Kidney glomerular epithelial cell (primary cell): Measurements from ENCODE around the gene PRR11.
A peak's percentile ranks its signal among the peaks of the same experiment; 100 is the strongest.
"Not testable (repeated sequence)": the region's sequence is repeated elsewhere in the genome, so short reads cannot be mapped to it uniquely, and the experiment has no call there.

Source experiments
- DNase-seq: peaks from one replicate; lab custom pipeline; 2025; lab: John Stamatoyannopoulos, UW

Gene PRR11

DNA sequence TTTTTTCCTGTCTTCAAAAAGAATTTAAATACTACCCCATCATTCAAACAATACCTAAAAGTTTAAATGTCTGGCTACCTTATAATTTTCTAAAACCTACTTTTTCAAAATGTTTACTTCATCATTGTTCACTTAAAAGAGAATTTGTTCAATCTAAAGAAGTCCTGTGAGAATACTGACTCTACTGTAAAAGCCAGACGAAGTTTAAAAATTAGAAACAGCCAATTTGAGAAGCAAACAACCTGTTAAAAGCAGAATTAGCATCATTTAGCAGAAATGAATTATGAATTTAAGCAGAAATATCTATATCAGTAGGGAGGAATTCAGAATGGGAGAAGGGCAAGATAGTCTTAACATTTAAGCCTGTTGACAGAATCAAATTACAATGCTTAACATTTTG lies 2.6 kb upstream of the PRR11 start:
- DNase-seq = no peak

DNA sequence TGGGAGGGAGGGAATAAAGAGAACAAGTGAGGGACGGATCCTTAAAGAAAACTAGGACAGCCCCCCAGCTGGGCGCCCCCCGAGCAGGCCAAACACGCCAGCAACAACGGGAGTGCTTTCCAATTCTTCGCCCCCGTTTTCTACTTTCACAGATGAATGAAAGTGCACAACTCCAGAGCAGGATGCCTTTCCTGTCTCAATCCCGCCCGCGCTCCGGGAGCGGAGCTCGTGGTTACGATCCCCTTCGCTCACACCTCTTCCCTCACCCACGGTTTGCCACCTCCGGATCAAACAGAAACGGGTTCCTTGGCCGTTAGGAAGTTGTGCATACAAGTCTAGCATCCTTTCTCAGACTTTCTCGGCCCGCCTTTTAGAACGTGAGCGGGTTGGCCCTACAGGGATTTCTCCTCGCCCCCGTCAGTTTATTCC lies 1.2 kb upstream of the PRR11 start:
- DNase-seq = peak; percentile 64

- peak; percentile 100 for DNase-seq
Observed at GRCh38 chr17:59154721-59155438, 666 bp upstream of the PRR11 start, which contains the start of gene SKA2. SKA2 (minus strand) TSS chr17:59155186; CDS start chr17:59155163, 23 bp downstream.

DNA sequence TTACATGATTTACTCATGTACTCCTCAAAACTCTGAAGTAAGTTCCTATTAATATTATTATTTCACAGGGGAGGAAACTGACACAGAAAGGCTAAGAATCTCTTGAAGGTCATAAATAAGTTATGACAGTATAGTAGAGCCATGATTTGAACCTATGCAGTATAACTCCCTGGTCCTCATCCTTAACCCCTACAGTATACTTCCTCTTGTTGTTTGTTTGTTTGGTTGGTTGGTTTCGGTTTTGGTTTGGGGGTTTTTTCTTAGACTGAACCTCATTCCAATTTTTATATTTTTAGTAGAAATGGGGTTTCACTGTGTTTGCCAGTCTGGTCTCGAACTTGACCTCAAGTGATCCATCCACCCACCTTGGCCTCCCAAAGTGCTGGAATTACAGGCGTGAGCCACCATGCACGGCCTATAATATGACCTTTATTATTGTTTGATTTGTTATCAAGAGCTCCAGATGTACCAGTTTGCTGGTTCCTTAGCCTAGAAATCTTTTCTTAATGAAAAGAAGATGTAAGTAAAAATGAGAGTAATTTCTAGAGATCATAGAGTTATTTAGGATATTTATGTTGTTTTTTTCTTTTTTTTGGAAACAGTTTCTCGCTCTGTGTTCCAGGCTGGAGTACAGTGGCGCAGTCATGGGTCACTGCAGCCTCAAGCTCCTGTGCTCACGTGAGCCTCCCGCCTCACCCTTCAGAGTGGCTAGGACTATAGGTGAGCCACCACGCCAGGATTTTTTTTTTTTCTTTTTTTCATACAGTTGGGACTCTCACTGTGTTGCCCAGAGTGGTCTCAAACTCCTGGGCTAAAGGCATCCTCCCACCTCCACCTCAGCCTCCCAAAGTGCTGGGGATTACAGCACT lies 4.8 kb downstream of the PRR11 start:
- no peak for DNase-seq

- DNase-seq = no peak
Observed at GRCh38 chr17:59161477-59161876, 5.9 kb downstream of the PRR11 start.

- DNase-seq = peak; percentile 59
Observed at GRCh38 chr17:59165933-59166342, 10.4 kb downstream of the PRR11 start.

DNA sequence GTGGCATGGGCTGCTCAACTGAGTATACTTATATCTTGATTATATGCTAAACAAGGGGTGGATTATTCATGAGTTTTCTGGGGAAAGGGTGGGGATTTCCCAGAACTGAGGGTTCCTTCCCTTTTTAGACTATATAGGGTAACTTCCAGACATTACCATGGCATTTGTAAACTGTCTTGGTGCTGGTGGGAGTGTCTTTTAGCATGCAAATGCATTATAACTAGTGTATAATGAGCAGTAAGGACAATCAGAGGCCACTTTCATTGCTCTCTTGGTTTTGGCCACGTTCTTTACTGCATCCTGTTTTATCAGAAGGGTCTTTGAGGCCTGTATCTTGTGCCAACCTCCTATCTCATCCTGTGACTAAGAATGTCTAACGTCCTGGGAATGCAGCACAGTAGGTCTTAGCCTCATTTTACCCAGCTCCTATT lies 12.0 kb downstream of the PRR11 start:
- DNase-seq = no peak

DNA sequence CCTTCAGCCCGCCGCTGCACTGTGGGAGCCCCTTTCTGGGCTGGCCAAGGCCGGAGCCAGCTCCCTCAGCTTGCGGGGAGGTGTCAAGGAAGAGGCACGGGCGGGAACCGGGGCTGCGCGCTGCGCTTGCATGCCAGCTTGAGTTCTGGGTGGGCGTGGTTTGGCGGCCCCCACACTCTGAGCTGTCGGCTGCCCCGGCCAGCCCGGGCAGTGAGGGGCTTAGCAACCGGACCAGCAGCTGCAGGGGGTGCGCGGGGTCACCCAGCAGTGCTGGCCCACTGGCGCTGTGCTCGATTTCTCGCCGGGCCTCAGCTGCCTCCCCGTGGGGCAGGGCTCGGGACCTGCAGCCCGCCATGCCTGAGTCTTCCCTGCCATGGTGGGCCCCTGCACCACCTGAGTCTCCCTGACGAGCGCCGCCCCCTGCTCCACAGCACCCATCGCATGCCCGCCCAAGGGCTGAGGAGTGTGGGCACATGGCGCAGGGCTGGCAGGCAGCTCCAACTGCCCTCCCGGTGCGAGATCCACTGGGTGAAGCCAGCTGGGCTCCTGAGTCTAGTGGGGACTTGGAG lies 17.0 kb downstream of the PRR11 start:
- DNase-seq = no peak

DNA sequence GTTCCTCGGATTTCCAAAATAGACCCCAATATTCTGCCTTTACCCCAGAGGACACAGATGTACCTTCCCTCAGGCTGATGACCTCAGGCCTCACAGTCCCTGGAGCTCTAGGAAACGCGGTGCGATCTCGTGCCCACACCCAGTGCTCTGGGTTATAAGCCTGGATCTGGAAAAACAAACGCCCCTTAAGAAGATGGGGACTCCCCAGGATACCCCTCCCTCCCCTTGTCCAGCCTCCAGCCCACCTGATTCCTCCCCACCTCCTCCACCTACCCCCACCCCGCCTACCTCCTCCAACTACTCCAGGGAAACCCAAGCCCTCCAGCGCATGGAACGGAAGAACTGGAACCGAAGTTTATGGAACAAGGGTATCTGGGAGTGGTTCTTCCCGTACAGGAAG lies 19.1 kb downstream of the PRR11 start:
- DNase-seq = no peak

DNA sequence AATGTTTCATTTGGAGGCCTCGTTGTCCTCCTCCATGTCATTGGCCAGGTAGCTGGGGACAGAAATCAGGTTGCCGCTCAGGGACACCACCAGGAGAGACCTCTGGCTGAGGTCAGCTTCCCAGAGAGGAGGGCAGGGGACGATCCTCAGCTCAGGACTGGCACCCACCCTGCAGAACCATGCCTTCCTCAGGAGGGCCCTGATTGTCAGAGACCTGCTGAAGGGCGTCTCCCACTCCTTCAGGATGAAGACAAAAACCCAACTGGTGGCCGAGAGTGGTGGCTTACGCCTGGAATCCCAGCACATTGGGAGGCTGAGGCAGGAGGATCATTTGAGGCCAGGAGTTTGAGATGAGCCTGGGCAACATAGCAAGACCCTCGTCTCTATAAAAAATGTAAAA lies 19.5 kb downstream of the PRR11 start:
- DNase-seq = no peak

DNA sequence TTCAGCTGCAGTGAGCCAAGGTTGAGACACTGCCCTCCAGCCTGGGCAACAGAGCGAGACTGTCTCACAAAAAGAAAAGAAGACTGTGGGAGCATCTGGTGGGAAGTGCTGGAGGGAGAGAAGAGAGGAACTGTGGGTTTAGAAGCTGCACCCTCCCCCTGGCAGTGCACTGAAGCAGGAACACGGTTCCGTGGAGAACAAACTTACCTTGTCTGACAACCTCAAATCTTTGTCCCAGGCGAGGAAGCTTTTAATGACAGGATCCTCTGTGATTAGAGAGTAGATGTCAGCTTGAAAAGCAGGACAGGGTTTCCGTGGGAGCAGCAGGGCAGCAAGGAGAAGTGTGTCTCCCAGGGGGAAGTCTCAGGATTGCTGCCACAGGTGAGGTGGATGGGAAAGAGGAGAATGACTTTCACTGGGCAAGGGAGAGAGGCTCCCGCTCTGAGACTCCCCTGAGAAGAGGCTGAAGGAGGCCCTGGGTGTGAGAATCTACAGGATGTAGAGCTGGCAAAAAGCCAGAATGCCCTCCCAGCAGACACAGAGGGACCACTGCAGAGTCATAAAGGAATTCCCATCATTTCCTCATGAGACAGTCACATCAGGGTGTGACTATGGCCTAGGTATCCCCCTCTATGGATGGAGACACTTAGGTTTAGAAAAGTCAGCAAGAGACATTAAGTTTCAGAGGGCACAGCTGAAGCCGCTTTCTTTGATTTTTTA lies 22.9 kb downstream of the PRR11 start:
- no peak for DNase-seq

DNA sequence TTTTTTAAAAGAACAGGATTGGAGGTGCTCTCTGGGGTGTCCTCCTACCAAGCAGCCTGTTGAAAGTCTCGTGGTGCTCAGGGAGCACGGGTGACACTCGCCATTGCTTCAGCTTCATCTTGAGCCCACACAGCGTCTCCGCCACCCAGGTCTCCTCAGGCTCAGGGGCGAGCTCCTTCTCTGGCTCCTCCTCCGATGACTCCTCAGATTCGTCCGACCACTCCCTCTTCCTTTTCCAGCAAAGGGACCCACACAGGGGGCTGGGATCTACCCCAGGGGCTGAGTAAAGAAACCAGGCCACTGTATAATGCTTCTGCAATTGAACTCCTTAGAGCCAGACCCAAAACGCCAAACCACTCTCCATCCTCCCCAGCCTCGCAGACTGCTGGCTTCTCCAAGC lies 24.1 kb downstream of the PRR11 start:
- not testable (repeated sequence) for DNase-seq

- DNase-seq = no peak
Observed at GRCh38 chr17:59180626-59181025, 25.1 kb downstream of the PRR11 start.

DNA sequence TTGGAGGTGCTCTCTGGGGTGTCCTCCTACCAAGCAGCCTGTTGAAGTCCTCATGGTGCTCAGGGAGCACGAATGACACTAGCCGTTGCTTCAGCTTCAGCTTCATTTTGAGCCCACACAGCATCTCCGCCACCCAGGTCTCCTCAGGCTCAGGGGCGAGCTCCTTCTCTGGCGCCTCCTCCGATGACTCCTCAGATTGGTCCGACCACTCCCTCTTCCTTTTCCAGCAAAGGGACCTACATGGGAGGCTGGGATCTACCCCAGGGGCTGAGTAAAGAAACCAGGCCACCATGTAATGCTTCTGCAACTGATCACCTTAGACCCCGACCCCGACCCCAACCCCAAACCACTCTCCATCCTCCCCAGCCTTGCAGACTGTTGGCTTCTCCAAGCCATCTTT lies 25.9 kb downstream of the PRR11 start:
- no peak for DNase-seq

DNA sequence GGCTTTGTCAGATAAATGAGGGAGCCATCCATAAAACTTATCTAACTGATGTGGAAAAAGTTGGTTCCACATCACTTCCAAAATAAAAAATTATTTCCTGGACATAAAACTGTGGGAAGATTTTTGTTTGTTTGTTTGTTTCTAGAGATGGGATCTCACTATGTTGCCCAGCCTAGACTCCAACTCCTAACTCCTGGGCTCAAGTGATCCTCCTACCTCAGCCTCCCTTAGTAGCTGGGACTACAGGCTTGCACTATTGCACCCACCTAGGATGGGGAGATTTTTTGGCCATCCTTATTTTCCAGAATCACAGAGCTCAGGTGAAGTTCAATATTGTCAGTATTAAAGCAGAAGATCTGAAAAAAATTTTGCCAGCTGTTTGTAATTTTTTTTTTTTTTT lies 30.5 kb downstream of the PRR11 start:
- no peak for DNase-seq

DNA sequence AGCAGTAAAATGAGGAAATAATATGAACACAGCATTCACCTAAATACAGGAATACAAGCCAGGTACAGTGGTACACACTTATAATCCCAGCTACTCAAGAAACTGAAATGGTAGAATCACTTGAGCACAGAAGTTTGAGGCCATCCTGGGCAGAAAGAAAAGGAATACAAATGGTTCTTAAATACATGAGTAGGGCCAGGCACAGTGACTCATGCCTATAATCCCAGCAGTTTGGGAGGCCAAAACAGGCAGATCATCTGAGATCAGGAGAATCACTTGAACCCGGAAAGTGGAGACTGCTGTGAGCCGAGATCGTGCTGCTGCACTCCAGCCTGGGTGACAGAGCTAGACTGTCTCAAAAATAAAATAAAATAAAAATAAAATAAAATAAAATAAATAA lies 31.3 kb downstream of the PRR11 start:
- no peak for DNase-seq

DNA sequence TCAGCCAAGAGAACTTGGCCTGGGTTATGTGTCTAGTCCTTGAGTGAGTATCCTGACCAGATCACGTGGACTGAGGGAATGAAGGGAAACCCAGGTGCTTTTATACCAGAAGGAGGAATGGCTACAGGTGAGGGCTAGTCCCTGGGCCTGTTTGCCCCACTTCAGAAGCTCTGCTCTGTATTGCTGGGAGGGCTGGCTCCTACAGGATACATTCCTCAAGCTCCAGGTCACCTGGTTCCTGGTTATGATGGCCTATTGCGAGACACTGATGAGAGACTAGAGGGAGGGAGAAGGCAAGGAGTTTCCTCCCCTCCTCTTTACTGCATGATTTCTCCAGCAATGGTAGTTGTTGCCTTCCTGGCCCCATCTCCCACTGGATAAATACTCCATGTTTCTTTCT lies 35.3 kb downstream of the PRR11 start:
- no peak for DNase-seq

DNA sequence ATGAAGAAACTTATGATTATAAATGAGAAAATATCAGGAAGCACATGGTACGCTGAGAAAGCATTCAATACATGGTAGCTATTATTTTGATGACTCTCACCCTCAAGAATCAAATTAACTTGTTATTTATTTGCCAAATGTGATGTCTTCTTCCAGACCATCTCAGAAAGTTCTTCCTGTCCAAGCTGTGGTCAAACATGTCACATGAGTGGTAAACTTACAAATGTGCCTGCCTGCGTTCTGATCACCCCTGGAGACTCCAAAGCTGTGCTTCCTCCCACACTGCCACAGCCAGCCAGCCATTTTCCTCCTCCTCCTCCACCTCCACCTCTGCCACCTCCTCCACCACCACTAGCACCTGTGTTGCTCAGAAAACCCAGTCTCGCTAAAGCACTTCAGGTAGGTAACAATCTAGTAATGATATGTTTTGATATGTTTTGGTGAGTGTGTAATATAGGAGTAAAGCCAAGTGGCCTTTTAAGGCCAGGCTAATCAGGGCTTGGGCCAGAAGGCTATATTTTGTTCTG lies 37.9 kb downstream of the PRR11 start:
- no peak for DNase-seq

GRCh38 chr17:59199398-59199797 lies 43.9 kb downstream of the PRR11 start:
- no peak for DNase-seq

DNA sequence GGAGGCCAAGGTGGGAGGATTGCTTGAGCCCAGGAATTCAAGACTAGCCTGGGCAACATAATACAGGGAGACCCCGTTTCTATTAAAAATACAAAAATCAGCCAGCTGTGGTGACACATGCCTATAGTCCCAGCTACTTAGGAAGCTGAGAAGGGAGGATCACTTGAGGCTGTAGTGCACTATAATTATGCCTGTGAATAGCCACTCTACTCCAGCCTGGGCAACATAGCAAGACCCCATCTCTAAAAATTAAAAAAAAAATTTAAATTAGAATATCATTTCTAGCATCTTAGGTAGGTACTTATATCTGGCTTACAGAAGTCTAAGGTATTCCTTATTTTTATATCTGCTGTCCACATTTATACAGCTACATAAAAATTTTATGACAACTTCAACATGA lies 46.8 kb downstream of the PRR11 start:
- no peak for DNase-seq

- DNase-seq = no peak
Observed at GRCh38 chr17:59219370-59219769, 63.8 kb downstream of the PRR11 start.

DNA sequence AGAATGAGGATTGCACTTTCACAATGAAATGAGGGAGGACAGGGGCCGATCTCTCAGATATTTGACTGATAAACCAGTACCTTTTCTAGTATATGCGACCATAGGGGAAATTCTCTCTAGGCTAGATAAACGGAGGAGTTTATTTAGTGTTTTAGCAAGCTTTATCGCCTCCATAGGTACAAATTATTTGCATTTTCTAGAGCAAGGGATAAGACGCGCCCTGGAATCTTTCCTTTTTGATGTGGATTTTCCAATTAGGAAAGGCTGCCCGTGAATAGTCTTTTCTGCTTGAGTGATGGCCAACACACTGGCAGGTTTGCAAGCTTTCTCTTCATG lies 64.4 kb downstream of the PRR11 start:
- DNase-seq = no peak
